Gastroesophageal sphincter (tissue), 4 donors: ENCODE results near the gene DCDC2B. TPM values are rescaled to one million over a fixed set of nuclear protein-coding genes. Genes with fewer than 3 reads are reported as not detected.

Experiments
- ATAC-seq: fragments of 150-250 bp; one replicate; pipeline ENCODE4 v1.9.1; 2016; ENCODE audit warnings: mild to moderate bottlenecking, moderate library complexity
- H3K27ac ChIP-seq, 4 donors: fragments of 200-600 bp; sonication (generic) in 3 of 4; 1 replicate in 3 of 4; 2 replicates in 1 of 4; pipeline ENCODE4 v1.5.1; 2016 to 2019
- H3K27me3 ChIP-seq: fragments of 200-600 bp; sonication (generic); one replicate; pipeline ENCODE4 v1.5.1; 2019
- H3K36me3 ChIP-seq, 2 donors: fragments of 200-600 bp; sonication (generic); one replicate each; pipeline ENCODE4 v1.5.1; 2019; ENCODE audit warnings: control low read depth in 1 of 2
- H3K4me1 ChIP-seq, 3 donors: fragments of 200-600 bp; sonication (generic); 1 replicate in 2 of 3; 2 replicates in 1 of 3; pipeline ENCODE4 v1.5.1; 2016 to 2019; ENCODE audit warnings: control low read depth in 2 of 3
- H3K4me3 ChIP-seq, 2 donors: fragments of 200-600 bp; sonication (generic); one replicate each; pipeline ENCODE4 v1.5.1; 2019; ENCODE audit warnings: mild to moderate bottlenecking in 1 of 2, moderate library complexity in 1 of 2
- H3K9me3 ChIP-seq, 3 donors: fragments of 200-600 bp; sonication (generic); one replicate each; pipeline ENCODE4 v1.5.1; 2017 to 2019; ENCODE audit warnings: control low read depth in 2 of 3
- EP300 ChIP-seq: sonication (generic); formaldehyde crosslinking; IDR thresholded peaks from one replicate; pipeline ENCODE4 v1.6.1; 2017; ENCODE audit warnings: antibody characterized with exemption, mild to moderate bottlenecking
- POLR2A ChIP-seq, 2 donors: fragments of 450-650 bp; IDR thresholded peaks; one replicate each; pipeline ENCODE4 v1.6.1; 2017; ENCODE audit warnings: antibody characterized with exemption in 2 of 2, mild to moderate bottlenecking in 2 of 2, moderate library complexity in 1 of 2
- POLR2AphosphoS5 ChIP-seq: sonication (generic); formaldehyde crosslinking; IDR thresholded peaks from one replicate; pipeline ENCODE4 v1.6.1; 2017; ENCODE audit warnings: antibody characterized with exemption
- WGBS, 2 donors: methylation state at CpG; one replicate each; pipeline ENCODE4 v1.1.5; 2018; ENCODE audit warnings: low coverage in 1 of 2; 5-methylcytosine and 5-hydroxymethylcytosine counted together
- total RNA-seq, 4 donors: library from RNA; depleted of rRNA; stranded (reverse); fragments of >200 nt; gene quantifications; one replicate each; pipeline ENCODE4 v1.1.0, GENCODE V29; 2016
- TF ChIP-seq, protein P1 (sequence below), 4 experiments: fragments of 200-600 bp in 2 of 4; fragments of 450-650 bp in 2 of 4; sonication (generic) in 1 of 4; IDR thresholded peaks; one replicate each; pipeline ENCODE4 v1.5.1; 2017 to 2019; ENCODE audit warnings: antibody characterized with exemption in 4 of 4, mild to moderate bottlenecking in 2 of 4, moderate library complexity in 2 of 4

Gene DCDC2B
- total RNA-seq, 4 donors from 2014 or later = not detected

DNA sequence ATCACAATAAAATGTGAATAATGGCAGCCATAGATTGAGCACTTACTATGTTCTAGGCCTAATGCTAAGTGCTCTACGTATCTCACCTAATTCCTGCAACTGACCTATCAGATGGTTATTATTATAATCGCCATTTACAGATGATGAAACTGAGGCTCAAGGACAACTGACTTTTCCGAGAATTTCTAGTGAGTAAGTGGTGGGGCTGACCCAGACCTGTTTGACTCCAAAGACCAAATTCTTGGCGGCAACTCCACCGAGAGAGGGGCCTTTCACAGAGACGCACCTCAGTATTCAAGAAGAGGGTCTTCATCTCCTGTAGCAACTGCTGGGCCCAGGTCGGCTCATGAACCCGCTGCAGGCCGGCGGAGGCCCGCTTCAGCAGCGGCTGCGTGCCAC, 12.7 kb downstream of the DCDC2B start:
- Histone ChIP-seq H3K4me3 (peak overlapping the region; percentile 65 to 96), H3K4me1 (peaks cover 6 to 41% (median 20%) of the 10 kb centered on the region in 3 donors), H3K36me3 (peaks cover 0 to 67% of the 10 kb centered on the region in 2 donors), H3K9me3 (no peaks in the 10 kb centered on the region), H3K27me3 (no peaks in the 10 kb centered on the region), H3K27ac (peak overlapping the region; percentile 85 to 92 (median 91))
- ATAC-seq = peak; percentile 37
- TF ChIP-seq EP300 = no peak
- no peak for TF ChIP-seq POLR2AphosphoS5
- TF ChIP-seq POLR2A (IDR thresholded peaks at IDR 0.05) = no peak
- TF ChIP-seq, protein P1, sequence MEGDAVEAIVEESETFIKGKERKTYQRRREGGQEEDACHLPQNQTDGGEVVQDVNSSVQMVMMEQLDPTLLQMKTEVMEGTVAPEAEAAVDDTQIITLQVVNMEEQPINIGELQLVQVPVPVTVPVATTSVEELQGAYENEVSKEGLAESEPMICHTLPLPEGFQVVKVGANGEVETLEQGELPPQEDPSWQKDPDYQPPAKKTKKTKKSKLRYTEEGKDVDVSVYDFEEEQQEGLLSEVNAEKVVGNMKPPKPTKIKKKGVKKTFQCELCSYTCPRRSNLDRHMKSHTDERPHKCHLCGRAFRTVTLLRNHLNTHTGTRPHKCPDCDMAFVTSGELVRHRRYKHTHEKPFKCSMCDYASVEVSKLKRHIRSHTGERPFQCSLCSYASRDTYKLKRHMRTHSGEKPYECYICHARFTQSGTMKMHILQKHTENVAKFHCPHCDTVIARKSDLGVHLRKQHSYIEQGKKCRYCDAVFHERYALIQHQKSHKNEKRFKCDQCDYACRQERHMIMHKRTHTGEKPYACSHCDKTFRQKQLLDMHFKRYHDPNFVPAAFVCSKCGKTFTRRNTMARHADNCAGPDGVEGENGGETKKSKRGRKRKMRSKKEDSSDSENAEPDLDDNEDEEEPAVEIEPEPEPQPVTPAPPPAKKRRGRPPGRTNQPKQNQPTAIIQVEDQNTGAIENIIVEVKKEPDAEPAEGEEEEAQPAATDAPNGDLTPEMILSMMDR (IDR thresholded peaks at IDR 0.05) = no peak
- WGBS, 2 donors = 5 to 18% methylated on average over 3 to 9 of the region's 13 CpGs

DNA sequence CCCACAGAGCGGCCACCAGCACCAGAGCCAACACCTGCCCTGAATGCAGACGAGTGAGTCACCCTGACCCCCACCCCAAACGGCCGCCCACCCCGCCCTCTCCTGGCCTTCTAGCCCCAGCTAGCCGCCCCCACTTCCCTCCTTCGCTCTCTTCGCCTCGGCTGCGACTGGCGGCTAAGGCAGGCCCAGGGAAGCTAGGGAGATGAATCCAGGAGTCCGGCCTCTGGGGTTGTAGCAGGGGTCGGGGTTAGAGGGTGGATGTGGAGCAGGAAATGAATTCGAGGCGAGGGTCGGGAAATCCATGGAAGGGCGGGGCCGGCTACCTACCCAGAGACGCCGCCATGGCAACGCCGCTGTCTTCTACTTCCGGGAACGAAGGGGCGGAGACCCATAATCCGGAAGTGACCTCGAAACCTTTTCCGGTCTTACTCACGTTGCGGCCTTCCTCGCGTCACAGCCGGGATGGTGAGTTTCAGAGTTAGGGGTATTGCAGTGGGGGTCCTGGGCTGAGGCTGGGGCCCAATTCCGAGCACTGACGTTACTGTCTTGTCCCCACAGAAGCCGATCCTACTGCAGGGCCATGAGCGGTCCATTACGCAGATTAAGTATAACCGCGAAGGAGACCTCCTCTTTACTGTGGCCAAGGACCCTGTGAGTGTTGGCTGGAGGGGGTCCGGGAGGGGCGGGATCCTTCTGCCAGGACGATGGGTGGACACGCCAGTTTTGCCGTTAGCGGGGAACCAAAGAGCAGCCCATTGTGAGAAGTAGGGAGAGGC, 13.3 kb downstream of the DCDC2B start, which contains the start of the genes EIF3I and TMEM234:
EIF3I (plus strand) TSS at position 428 of the 776 bp plus-strand sequence; CDS start at position 463, 35 bp downstream.
TMEM234 (minus strand) TSS at position 374 of the 776 bp plus-strand sequence; CDS start at position 343, 31 bp downstream.
- 0% methylated on average over 28 of the region's 46 CpGs; no CpG with 5 or more reads in 1 of the 2 donors for WGBS, 2 donors

DNA sequence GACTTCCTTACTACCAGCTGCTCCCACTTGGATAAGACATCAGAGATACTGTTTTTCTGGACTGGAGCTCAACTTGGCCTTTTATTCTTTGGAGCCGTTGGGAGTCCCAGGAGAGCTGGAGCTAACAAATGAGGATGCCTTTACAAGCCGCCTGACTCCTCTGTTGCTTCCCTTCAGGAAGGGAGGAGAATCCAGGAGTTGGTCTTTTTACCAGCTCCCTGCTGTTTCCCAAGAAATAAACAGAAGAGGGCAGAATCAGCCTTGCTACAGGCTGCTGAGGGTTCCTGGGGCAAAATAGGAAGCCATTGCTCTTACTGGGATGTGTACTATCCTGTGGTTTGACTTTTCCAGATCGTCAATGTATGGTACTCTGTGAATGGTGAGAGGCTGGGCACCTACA, 14.8 kb downstream of the DCDC2B start:
- no peaks in the 10 kb centered on the region for H3K27me3 ChIP-seq
- peak overlapping the region in 1 of 2 donors; percentile 96 for H3K4me3 ChIP-seq
- WGBS, 2 donors = 57% methylated on average over 3 of the region's 3 CpGs; no CpG with 5 or more reads in 1 of the 2 donors
- H3K27ac ChIP-seq = peak overlapping the region in 3 of 4 donors; percentile 90 to 92 (median 92)
- peaks cover 0 to 69% of the 10 kb centered on the region in 2 donors for H3K36me3 ChIP-seq
- no peaks in the 10 kb centered on the region for H3K9me3 ChIP-seq
- TF ChIP-seq POLR2AphosphoS5 = no peak
- TF ChIP-seq EP300 = no peak
- TF ChIP-seq, protein P1 (IDR thresholded peaks at IDR 0.05) = no peak
- no peak for TF ChIP-seq POLR2A (IDR thresholded peaks at IDR 0.05)
- H3K4me1 ChIP-seq = peaks cover 6 to 41% (median 20%) of the 10 kb centered on the region in 3 donors
- no peak for ATAC-seq

More for the DNA sequence above, 13.3 kb downstream of the DCDC2B start, which contains the start of the genes EIF3I and TMEM234:
- peak within 1 kb of the TSS; percentile 85 to 92 (median 91) for H3K27ac ChIP-seq
- peak within 1 kb of the TSS; percentile 65 to 96 for H3K4me3 ChIP-seq
- TF ChIP-seq POLR2AphosphoS5 (peak; percentile 95), POLR2A (IDR thresholded peaks at IDR 0.05) (peak; percentile 62 to 65)
- TF ChIP-seq, protein P1 (IDR thresholded peaks at IDR 0.05) = no peak
- H3K9me3 ChIP-seq = no peaks in the 10 kb centered on the region
- peaks cover 0 to 67% of the 10 kb centered on the region in 2 donors for H3K36me3 ChIP-seq
- ATAC-seq = peak; percentile 97
- H3K27me3 ChIP-seq = no peaks in the 10 kb centered on the region
- H3K4me1 ChIP-seq = peaks cover 6 to 41% (median 20%) of the 10 kb centered on the region in 3 donors

DNA sequence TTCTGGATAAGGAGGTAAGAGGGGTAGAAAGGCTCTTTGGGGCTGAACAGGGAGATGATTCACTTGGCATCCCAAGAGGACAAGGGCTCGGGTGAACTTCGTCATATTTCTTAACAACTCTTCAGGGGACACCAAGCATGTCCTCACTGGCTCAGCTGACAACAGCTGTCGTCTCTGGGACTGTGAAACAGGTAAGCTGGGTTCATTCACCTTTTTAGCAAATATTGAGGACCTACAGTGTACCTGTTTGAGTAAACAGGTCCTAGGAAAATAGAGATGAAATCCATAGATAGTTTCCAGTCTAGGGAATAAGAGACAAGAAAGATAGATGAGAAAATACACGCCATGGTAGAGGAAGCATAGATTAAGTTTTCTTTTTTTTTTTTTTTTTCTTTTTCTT, 15.4 kb downstream of the DCDC2B start:
- Histone ChIP-seq H3K4me3 (no peak overlapping the region), H3K9me3 (no peaks in the 10 kb centered on the region), H3K27ac (peak overlapping the region in 2 of 4 donors; percentile 92), H3K36me3 (peaks cover 0 to 69% of the 10 kb centered on the region in 2 donors), H3K4me1 (peaks cover 6 to 41% (median 20%) of the 10 kb centered on the region in 3 donors), H3K27me3 (no peaks in the 10 kb centered on the region)
- ATAC-seq = no peak
- TF ChIP-seq POLR2A (IDR thresholded peaks at IDR 0.05) = no peak
- TF ChIP-seq EP300 = no peak
- TF ChIP-seq, protein P1 (IDR thresholded peaks at IDR 0.05) = no peak
- no peak for TF ChIP-seq POLR2AphosphoS5
- WGBS, 2 donors = 89 to 90% methylated on average over 2 to 4 of the region's 4 CpGs
